ENCODE data around the gene RAD51B. TPM values are rescaled to one million over a fixed set of nuclear protein-coding genes. Genes with fewer than 3 reads are reported as not detected.

The RAD51B gene
- total and polyA plus RNA-seq, 9 of the 15 experiments (the other 6 are each of a cell fraction or from before 2014, with no cell fraction given) = 8.5 to 17.3 (median 11.3) TPM

GRCh38 chr14:68248481-68249255 is 429.1 kb downstream of the RAD51B start:
- Histone ChIP-seq H3K9ac (ENCODE audit: insufficient read depth in 1 of 2, low read depth in 2 of 2, low read length in 2 of 2) (no peak overlapping the region), H3K27me3 (ENCODE audit: control insufficient read depth in 2 of 2, insufficient read depth in 2 of 2, low read length in 2 of 2) (no peaks in the 10 kb centered on the region), H3K79me2 (ENCODE audit: control insufficient read depth, insufficient read depth, low read length) (no peaks in the 10 kb centered on the region), H3K36me3 (ENCODE audit: control insufficient read depth, insufficient read depth, low read length) (no peaks in the 10 kb centered on the region), H3K4me2 (ENCODE audit: insufficient read depth, low read length) (no peak overlapping the region), H3K9me1 (ENCODE audit: control insufficient read depth, insufficient read depth, low read length) (no peaks in the 10 kb centered on the region), H3K9me3 (replicated peaks; ENCODE audit: control insufficient read depth, insufficient read depth, low read depth, low read length) (no peaks in the 10 kb centered on the region), H3K4me1 (replicated peaks in 1 of 2; ENCODE audit: control insufficient read depth in 2 of 2, insufficient read depth in 2 of 2, low read length in 2 of 2) (peaks cover 0 to 41% of the 10 kb centered on the region in 2 experiments; a peak in 2 of 5 replicates), H4K20me1 (replicated peaks; ENCODE audit: control insufficient read depth, insufficient read depth, low read length) (no peaks in the 10 kb centered on the region), H3K27ac (ENCODE audit: extremely low read depth, low read depth, low read length) (no peak overlapping the region), H3K4me3 (no peak overlapping the region), H2AFZ (ENCODE audit: low read depth, low read length) (no peak overlapping the region)
- FAIRE-seq (peak; percentile 26), DNase-seq (ENCODE audit: extremely low read depth in 1 of 4, low spot score in 3 of 4) (peak in 2 of 4 experiments; percentile 31 to 38), ATAC-seq (peak; percentile 56)
- POLR2A ChIA-PET = interaction anchor here (0.7 kb wide), 1 partner anchor 446 kb away, joined by 3 read pairs; no protein-coding TSS in a partner anchor
- 71% methylated on average over 6 of the region's 7 CpGs for WGBS (ENCODE audit: insufficient coverage, low coverage, missing lambda C conversion rate)
- in situ Hi-C loops (cut with MboI) = loop anchor here (10.0 kb wide), 2 partner anchors 304 to 576 kb away; no protein-coding TSS in a partner anchor
- CTCF ChIA-PET (ENCODE audit: low intra/inter-chr PET ratio) = interaction anchor here (0.5 to 2.0 kb wide), 4 partner anchors 186 to 569 kb away, joined by 4 to 8 read pairs (median 5); no protein-coding TSS in a partner anchor
- BruUV-seq (replicated peaks) = no TSS peak
- intact Hi-C loops (cut with micrococcal nuclease) = loop anchor here (1.0 to 10.0 kb wide), 4 partner anchors 164 to 568 kb away; no protein-coding TSS in a partner anchor
- TF ChIP-seq ZC3H4 (CRISPR knock-in tag; IDR thresholded peaks at IDR 0.05; ENCODE audit: borderline replicate concordance) = no peak
- no peak for TF ChIP-seq BHLHE40 (IDR thresholded peaks at IDR 0.05; ENCODE audit: low read length)
- no peak for TF ChIP-seq ZBTB49 (CRISPR knock-in tag; IDR thresholded peaks at IDR 0.05; ENCODE audit: borderline replicate concordance)
- no peak for TF ChIP-seq CREB5 (CRISPR knock-in tag; IDR thresholded peaks at IDR 0.05)
- TF ChIP-seq RBM14 (IDR thresholded peaks at IDR 0.05; ENCODE audit: borderline replicate concordance, insufficient read depth, low read depth, low read length) = no peak
- no peak for TF ChIP-seq E4F1 (CRISPR knock-in tag; IDR thresholded peaks at IDR 0.05; ENCODE audit: borderline replicate concordance)
- no peak for TF ChIP-seq CREB1 (IDR thresholded peaks at IDR 0.05)
- no peak for TF ChIP-seq CREB1 (CRISPR knock-in tag; IDR thresholded peaks at IDR 0.05)
- TF ChIP-seq PTRF (tag; IDR thresholded peaks at IDR 0.05) = no peak
- no peak for TF ChIP-seq KAT8 (IDR thresholded peaks at IDR 0.05; ENCODE audit: low read depth)
- no peak for TF ChIP-seq THRA (IDR thresholded peaks at IDR 0.05)

Measured in K562 (cell line).